Amygdala (tissue), 56 donors: Measurements from ENCODE around the gene UAP1L1.

Experiments
- DNase-seq, 56 donors: peaks; one replicate each; lab custom pipeline; 2025; lab: John Stamatoyannopoulos, UW

The UAP1L1 gene

DNA sequence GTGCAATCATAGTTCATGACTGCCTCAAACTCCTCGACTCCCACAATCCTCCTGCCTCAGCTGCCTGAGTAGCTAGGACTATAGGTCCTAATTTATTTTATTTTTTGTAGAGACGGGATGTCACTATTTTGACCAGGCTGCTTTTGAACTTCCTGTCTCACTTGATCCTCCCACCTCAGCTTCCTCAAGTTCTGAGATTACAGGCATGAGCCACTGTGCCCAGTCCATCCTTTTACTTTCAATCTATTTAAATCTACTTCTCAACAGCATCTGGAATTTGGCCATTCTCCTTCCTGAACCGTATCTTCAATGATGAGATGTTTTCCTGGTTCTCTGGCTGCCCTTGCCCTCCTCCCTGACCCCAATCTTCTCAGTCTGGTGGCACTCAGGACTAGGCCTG is 49.5 kb downstream of the UAP1L1 start:
- no peak for DNase-seq

GRCh38 chr9:137127301-137128157 is 50.2 kb downstream of the UAP1L1 start:
- DNase-seq = no peak

DNA sequence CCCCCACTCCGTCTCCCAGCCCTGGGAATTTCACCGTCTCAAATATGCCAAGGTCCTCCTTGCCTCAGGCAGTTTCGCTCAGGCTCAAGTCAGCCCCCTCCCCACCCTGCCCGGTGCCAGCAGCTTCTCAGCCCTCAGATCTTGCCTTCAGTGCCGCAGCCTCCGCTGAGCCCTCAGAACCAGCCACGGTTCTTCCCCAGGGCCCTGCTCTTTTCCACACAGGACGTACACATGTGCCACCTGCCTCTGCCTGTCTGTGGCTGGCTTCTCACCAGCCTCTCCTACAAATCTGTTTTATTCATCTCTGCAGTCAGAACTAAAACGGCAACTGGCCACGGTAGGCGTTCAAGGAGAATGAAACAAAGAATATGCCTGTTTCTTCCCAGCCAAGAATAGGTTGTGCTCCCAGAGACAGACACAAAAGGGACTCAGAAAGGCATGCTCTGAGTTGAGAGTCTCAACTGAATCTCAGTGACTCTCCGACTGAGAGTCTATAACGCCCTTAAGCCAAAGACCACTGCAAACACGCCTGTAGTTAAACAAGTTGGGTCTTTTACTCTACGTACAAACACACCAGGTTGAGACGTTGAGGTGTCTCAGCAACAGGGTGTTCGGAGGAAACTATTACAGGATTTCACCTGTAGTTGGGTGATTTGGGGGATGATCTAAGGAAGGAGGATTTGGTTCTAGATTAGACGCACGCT is 51.0 kb downstream of the UAP1L1 start:
- no peak for DNase-seq

- DNase-seq = no peak
These were observed 51.6 kb downstream of the UAP1L1 start for GRCh38 chr9:137128862-137129455.

- DNase-seq = peak in 55 of 56 donors; percentile 14 to 89 (median 72)
These were observed 52.3 kb downstream of the UAP1L1 start for GRCh38 chr9:137129456-137130175.

- no peak for DNase-seq
These were observed 52.9 kb downstream of the UAP1L1 start for GRCh38 chr9:137130176-137130755.
